ENCODE measurements around the gene ABCC10.
"Not testable (repeated sequence)": the region's sequence is repeated elsewhere in the genome, so short reads cannot be mapped to it uniquely, and the experiment has no call there.

ABCC10 gene

GRCh38 chr6:43408259-43408658 lies 19.1 kb upstream of the ABCC10 start:
- no peak for DNase-seq

DNA sequence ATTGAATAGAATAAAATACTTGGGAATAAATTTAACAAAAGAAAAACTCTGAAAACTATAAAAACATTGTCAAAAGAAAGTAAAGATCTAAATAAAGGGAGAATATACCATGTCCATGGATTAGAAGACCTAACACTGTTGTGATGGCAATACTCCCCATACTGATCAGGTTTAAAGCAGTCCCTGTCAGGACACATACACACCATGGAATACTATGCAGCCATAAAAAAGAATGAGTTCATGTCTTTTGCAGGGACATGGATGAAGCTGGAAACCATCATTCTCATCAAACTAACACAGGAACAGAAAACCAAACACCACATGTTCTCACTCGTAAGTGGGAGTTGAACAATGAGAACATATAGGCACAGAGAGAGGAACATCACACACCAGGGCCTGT lies 16.6 kb upstream of the ABCC10 start:
- not testable (repeated sequence) for DNase-seq

GRCh38 chr6:43412541-43412940 lies 14.8 kb upstream of the ABCC10 start:
- no peak for DNase-seq

DNA sequence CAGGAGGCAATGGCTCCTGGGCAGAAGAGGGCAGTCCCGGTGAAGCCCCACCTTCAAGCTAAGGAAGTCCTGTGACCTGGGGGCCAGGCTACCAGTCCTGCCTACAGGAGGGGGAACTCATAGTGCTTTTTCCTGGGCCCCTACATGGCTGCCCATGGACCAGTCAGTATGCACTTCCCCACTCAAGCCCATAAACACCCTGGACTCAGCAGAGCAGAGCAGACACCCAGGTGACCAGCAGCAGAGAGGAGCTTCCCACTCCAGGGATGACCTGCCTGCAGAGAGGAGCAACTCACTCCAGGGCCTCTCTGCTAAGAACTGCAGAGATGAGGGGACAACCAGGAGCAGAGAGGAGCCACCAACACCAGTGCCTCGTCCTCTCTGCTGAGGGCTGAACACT lies 14.3 kb upstream of the ABCC10 start:
- DNase-seq, result no peak

- DNase-seq, result not testable (repeated sequence)
Observed at GRCh38 chr6:43415275-43415674, 12.1 kb upstream of the ABCC10 start.

- DNase-seq, result no peak
Observed at GRCh38 chr6:43416935-43417334, 10.4 kb upstream of the ABCC10 start.

DNA sequence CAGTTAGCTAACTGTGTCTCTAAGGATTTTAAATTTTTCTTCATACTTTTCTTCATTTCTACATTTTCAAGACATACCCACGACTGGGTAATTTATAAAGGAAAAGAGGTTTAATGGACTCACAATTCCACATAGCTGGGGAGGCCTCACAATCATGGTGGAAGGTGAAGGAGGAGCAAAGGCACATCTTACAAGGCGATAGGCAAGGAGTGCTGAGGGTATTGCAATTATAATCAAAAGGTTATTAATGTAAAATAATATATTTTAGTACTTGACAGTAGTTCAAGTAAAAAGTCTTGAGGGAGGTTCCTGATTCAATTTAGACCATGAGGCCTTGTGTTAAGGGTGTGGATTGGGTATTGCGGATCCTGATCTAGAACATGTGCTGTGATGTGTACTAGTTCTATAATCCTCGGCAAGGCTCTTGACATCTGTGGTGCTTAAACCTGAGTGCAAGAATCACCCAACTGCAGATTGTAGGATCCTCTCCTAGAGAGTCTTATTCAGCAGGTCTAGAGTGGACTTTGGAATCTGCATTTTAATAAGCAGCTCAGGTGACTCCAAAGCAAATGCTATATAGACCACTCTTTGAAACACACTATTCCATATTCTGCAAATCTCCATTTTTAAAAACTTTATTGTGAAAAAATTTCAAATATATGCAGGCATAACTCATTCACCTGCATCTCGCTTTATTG lies 7.2 kb upstream of the ABCC10 start:
- no peak for DNase-seq

- no peak for DNase-seq
Observed at GRCh38 chr6:43421831-43422230, 5.5 kb upstream of the ABCC10 start.

- not testable (repeated sequence) for DNase-seq
Observed at GRCh38 chr6:43425083-43425482, 2.3 kb upstream of the ABCC10 start.

DNA sequence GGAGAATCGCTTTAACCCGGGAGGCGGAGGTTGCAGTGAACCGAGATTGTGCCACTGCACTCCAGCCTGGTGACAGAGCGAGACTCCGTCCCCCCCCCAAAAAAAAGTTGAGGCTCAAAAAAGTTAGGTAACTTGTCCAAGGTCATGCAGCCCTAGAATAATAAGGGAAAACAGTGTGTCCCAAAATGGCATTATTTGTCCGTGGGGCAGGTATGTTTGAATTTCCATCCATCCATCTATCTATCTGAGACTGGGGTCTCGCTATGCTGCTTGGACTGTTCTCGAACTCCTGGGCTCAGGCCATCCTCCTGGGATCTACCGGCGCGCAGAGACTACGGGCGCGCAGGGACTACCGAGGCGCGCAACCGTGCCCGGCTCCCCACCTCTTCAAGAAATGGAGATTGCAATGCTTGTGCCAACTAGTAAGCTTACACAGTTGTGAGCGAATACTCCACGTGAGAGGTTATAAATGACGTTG lies 374 bp upstream of the ABCC10 start:
- no peak for DNase-seq

DNA sequence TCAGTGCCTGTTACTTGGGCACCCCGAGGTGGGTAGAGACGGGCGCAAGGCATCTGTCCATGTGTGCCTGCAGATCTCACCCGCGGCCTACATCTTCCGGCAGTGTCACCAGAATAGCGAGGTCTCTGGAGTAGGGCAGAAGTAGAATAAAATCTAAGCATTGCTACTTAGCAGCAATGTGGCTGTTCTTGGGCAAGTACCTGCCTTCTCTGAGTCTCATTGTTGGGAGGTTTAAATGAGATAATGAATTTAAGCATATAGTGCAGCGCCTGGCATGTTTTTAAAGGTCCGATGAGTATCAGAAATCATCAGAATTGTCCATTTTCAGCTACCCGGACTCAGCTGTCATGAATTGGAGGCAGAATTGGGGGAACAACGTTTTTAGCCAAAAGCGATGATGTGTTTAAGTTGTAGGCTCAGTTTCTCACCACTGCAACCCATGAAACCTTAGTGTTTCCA lies 800 bp downstream of the ABCC10 start:
- no peak for DNase-seq

GRCh38 chr6:43428874-43429273 lies 1.5 kb downstream of the ABCC10 start:
- no peak for DNase-seq

DNA sequence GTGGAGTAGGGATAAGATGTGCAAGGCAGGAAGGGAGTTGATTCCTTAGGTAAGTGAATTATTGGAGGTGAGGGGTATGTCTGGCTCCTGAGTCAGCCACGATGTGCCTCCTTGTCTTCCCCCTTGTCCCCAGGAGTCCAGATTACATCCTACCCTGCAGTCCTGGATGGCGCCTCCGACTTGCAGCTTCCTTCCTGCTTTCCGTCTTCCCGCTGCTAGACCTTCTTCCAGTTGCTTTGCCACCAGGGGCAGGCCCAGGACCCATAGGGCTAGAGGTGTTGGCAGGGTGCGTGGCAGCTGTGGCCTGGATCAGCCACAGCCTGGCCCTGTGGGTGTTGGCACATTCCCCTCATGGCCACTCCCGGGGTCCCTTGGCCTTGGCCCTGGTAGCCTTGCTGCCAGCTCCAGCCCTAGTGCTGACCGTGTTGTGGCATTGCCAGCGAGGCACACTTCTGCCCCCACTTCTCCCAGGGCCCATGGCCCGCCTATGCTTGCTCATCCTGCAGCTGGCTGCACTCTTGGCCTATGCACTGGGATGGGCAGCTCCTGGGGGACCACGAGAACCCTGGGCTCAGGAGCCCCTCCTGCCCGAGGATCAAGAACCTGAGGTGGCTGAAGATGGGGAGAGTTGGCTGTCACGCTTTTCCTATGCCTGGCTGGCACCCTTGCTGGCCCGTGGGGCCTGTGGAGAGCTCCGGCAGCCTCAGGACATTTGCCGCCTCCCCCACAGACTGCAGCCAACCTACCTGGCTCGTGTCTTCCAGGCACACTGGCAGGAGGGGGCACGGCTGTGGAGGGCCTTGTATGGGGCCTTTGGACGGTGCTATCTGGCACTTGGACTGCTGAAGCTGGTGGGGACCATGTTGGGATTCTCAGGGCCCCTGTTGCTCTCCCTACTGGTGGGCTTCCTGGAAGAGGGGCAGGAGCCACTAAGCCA lies 4.9 kb downstream of the ABCC10 start:
- no peak for DNase-seq

- no peak for DNase-seq
Observed at GRCh38 chr6:43433148-43433547, 5.8 kb downstream of the ABCC10 start.

- DNase-seq, result no peak
Observed at GRCh38 chr6:43434001-43434840, 6.9 kb downstream of the ABCC10 start.

- no peak for DNase-seq
Observed at GRCh38 chr6:43434943-43435342, 7.6 kb downstream of the ABCC10 start.

DNA sequence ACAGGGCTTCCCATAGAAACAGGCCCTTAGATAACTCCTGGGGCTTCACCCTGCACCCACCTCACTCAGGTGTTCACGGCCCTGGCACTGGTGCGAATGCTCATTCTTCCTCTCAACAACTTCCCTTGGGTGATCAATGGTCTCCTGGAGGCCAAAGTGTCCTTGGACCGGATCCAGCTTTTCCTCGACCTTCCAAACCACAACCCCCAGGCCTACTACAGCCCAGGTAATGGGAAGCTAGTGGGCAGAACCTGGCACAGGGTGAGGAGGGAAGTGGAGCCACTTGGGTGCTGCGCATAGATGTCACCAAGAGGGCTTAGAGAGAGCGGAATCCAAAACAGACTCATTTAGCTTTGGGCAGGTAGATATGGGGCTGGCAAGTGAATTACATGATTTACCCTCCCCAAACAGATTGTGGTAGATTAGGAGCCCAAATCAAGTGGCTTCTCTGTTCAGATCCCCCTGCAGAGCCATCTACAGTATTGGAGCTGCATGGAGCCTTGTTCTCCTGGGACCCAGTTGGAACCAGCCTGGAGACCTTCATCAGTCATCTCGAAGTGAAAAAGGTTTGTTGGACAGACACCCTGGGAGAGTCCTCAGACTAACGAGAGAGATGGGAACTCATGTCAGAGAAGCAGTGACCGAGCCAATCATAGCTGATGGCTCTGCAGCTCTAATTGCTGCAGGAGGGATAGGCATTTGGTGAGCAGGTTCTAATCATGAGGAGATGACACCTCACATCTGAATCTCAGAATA lies 8.5 kb downstream of the ABCC10 start:
- no peak for DNase-seq

- DNase-seq, result no peak
Observed at GRCh38 chr6:43436577-43437282, 9.4 kb downstream of the ABCC10 start.

DNA sequence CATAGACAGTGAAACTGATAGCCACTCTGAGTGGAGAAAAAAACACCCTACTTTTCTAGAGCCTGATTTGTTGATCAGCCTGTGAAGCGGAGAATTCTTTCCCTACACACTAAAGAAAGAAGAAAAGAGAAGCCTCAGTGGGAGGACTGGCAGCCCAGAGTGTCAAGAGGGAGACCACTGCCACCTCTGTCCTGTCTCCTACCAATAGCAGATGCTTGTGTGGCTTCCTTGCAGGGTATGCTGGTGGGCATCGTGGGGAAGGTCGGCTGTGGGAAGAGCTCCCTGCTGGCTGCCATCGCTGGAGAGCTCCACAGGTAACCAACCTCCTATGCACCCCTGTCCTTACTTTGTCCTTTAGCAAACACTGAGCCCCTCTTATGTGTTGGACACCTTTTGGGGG lies 10.4 kb downstream of the ABCC10 start:
- DNase-seq, result no peak

DNA sequence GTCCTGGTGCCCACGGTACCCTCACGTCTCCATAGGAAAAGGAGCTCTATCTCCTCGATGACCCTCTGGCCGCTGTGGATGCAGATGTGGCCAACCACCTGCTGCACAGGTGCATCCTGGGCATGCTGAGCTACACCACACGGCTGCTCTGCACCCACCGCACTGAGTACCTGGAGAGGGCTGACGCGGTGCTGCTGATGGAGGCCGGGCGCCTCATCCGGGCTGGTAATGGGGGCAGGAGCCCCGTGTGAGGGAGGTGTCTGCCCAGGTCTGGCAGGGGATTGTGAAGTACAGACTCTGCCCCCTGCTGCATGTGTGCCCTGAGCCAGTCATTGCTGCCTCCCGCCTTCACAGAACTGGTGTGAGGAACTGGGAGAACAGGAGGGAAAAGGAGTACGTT lies 15.6 kb downstream of the ABCC10 start:
- DNase-seq, result no peak

DNA sequence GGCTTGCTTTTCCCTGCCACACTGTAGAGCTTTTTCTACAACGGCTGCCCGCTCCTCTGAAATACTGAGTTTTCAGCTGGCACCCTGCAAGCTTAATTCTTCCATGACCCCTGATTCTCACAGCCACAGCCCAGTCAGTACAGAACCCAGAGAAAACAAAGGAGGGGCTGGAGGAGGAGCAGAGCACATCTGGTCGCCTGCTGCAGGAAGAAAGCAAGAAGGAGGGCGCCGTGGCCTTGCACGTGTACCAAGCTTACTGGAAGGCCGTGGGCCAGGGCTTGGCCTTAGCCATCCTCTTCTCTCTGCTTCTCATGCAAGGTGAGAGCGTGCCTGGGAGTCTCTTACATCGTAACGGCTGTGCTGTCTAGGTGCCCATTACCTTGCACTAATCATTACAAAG lies 16.7 kb downstream of the ABCC10 start:
- DNase-seq, result no peak

DNA sequence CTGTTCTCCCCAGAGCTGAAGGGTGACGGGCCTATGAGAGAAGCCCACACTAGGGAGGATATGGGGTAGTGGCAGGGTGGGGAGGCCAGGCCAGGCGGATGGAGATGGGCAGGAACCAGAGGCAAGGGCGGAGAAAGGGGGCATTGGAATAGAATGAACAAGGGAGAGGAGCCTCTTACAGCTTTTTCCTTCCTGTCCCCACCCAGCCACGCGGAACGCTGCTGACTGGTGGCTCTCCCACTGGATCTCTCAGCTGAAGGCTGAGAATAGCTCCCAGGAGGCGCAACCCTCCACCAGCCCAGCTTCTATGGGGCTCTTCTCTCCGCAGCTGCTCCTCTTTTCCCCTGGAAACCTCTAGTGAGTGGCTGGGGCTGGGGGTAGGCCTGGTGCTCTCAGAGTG lies 17.2 kb downstream of the ABCC10 start:
- no peak for DNase-seq
